ENCODE results near the gene TMEM204.

Gene TMEM204

GRCh38 chr16:1518626-1519135, 14.8 kb upstream of the TMEM204 start:
- no peak overlapping the region for H3K27ac ChIP-seq (ENCODE audit: low read depth, low read length)
- H3F3A ChIP-seq (ENCODE audit: control insufficient read depth, insufficient read depth): no peaks in the 10 kb centered on the region
- no peak overlapping the region for H3K4me3 ChIP-seq (ENCODE audit: low read length)
- TF ChIP-seq EZH2phosphoT487 (IDR thresholded peaks at IDR 0.05; ENCODE audit: borderline replicate concordance, low read length) (no peak), CTCF (IDR thresholded peaks at IDR 0.05; ENCODE audit: low read depth, low read length, poor library complexity, severe bottlenecking) (no peak)
- H4K20me1 ChIP-seq (ENCODE audit: control insufficient read depth, insufficient read depth, low read depth, low read length): no peaks in the 10 kb centered on the region
- no peaks in the 10 kb centered on the region for H3K9me2 ChIP-seq (replicated peaks; ENCODE audit: control insufficient read depth, low read length)
- no peaks in the 10 kb centered on the region for H3K36me3 ChIP-seq (ENCODE audit: control insufficient read depth, low read length)
- H3K9me3 ChIP-seq (ENCODE audit: control insufficient read depth, insufficient read depth, low read length): no peaks in the 10 kb centered on the region
- no peaks in the 10 kb centered on the region for H3K79me2 ChIP-seq (ENCODE audit: control insufficient read depth, low read length)
- H3K27me3 ChIP-seq (ENCODE audit: control insufficient read depth, low read length): no peaks in the 10 kb centered on the region
- no peaks in the 10 kb centered on the region for H3K4me1 ChIP-seq (ENCODE audit: control insufficient read depth, low read length)
- no peak overlapping the region for H3K4me2 ChIP-seq (ENCODE audit: low read length)

GRCh38 chr16:1519831-1520230, 13.6 kb upstream of the TMEM204 start:
- Histone ChIP-seq H3K79me2 (ENCODE audit: control insufficient read depth, low read length) (no peaks in the 10 kb centered on the region), H3K4me1 (ENCODE audit: control insufficient read depth, low read length) (no peaks in the 10 kb centered on the region), H4K20me1 (ENCODE audit: control insufficient read depth, insufficient read depth, low read depth, low read length) (no peaks in the 10 kb centered on the region), H3K27me3 (ENCODE audit: control insufficient read depth, low read length) (no peaks in the 10 kb centered on the region), H3K36me3 (ENCODE audit: control insufficient read depth, low read length) (no peaks in the 10 kb centered on the region), H3F3A (ENCODE audit: control insufficient read depth, insufficient read depth) (no peaks in the 10 kb centered on the region), H3K4me2 (ENCODE audit: low read length) (no peak overlapping the region), H3K27ac (ENCODE audit: low read depth, low read length) (no peak overlapping the region), H3K4me3 (ENCODE audit: low read length) (no peak overlapping the region), H3K9me2 (replicated peaks; ENCODE audit: control insufficient read depth, low read length) (no peaks in the 10 kb centered on the region), H3K9me3 (ENCODE audit: control insufficient read depth, insufficient read depth, low read length) (no peaks in the 10 kb centered on the region)
- TF ChIP-seq CTCF (IDR thresholded peaks at IDR 0.05; ENCODE audit: low read depth, low read length, poor library complexity, severe bottlenecking) (no peak), EZH2phosphoT487 (IDR thresholded peaks at IDR 0.05; ENCODE audit: borderline replicate concordance, low read length) (no peak)

GRCh38 chr16:1520461-1520860, 13.0 kb upstream of the TMEM204 start:
- H3K9me3 ChIP-seq (ENCODE audit: control insufficient read depth, insufficient read depth, low read length): no peaks in the 10 kb centered on the region
- no peaks in the 10 kb centered on the region for H3K27me3 ChIP-seq (ENCODE audit: control insufficient read depth, low read length)
- H3K9me2 ChIP-seq (replicated peaks; ENCODE audit: control insufficient read depth, low read length): no peaks in the 10 kb centered on the region
- H3K79me2 ChIP-seq (ENCODE audit: control insufficient read depth, low read length): no peaks in the 10 kb centered on the region
- no peaks in the 10 kb centered on the region for H3F3A ChIP-seq (ENCODE audit: control insufficient read depth, insufficient read depth)
- H3K36me3 ChIP-seq (ENCODE audit: control insufficient read depth, low read length): no peaks in the 10 kb centered on the region
- no peaks in the 10 kb centered on the region for H4K20me1 ChIP-seq (ENCODE audit: control insufficient read depth, insufficient read depth, low read depth, low read length)
- TF ChIP-seq CTCF (IDR thresholded peaks at IDR 0.05; ENCODE audit: low read depth, low read length, poor library complexity, severe bottlenecking) (no peak), EZH2phosphoT487 (IDR thresholded peaks at IDR 0.05; ENCODE audit: borderline replicate concordance, low read length) (no peak)
- H3K4me1 ChIP-seq (ENCODE audit: control insufficient read depth, low read length): no peaks in the 10 kb centered on the region
- no peak overlapping the region for H3K27ac ChIP-seq (ENCODE audit: low read depth, low read length)
- no peak overlapping the region for H3K4me3 ChIP-seq (ENCODE audit: low read length)
- no peak overlapping the region for H3K4me2 ChIP-seq (ENCODE audit: low read length)
